B cell (primary cell): ENCODE measurements around the gene ADARB2. TPM values are rescaled to one million over a fixed set of nuclear protein-coding genes. Genes with fewer than 3 reads are reported as not detected.

ENCODE experiments used
- ATAC-seq: fragments of 200-7000 bp; cut with Tn5 transposase; one replicate; pipeline ENCODE4 v1.10.0; 2021; ENCODE audit warnings: low read depth, mild to moderate bottlenecking, moderate number of reproducible peaks, moderate library complexity
- CTCF ChIA-PET: fragments of 350-600 bp; sonication (Branson Sonifier 250); formaldehyde crosslinking; loops from one replicate; lab custom pipeline; 2021; ENCODE audit warnings: antibody characterized with exemption, inconsistent platforms; lab: Charles Lee
- POLR2A ChIA-PET: fragments of 350-600 bp; sonication (Branson Sonifier 250); formaldehyde crosslinking; loops from one replicate; lab custom pipeline; 2021; ENCODE audit warnings: antibody characterized with exemption; lab: Charles Lee
- DNase-seq: peaks from one replicate; pipeline ENCODE4 v3.0.0; 2013
- H2AFZ ChIP-seq: 2 replicates; pipeline ENCODE4 v1.6.1; 2012; ENCODE audit warnings: mild to moderate bottlenecking, low read depth, low read length; ENCODE audit not compliant: insufficient read depth, poor library complexity, severe bottlenecking
- H3K27ac ChIP-seq, 2 donors: 1 replicate in 1 of 2; 2 replicates in 1 of 2; pipeline ENCODE4 v1.5.1; 2012 to 2013; ENCODE audit warnings: low read length in 2 of 2, mild to moderate bottlenecking in 2 of 2, moderate library complexity in 1 of 2
- H3K27me3 ChIP-seq, 4 experiments: fragments of 200-600 bp in 1 of 4; sonication (generic) in 1 of 4; replicated peaks in 1 of 4; 1 replicate in 2 of 4; 2 replicates in 2 of 4; pipeline versions ENCODE4 v1.6.1 to v1.7.0; 2013 to 2016; ENCODE audit warnings: low read length in 3 of 4, mild to moderate bottlenecking in 2 of 4, mixed read lengths in 1 of 4, moderate library complexity in 1 of 4; ENCODE audit not compliant: insufficient read depth in 4 of 4, control insufficient read depth in 3 of 4; ENCODE audit errors: control extremely low read depth in 1 of 4
- H3K36me3 ChIP-seq, 2 experiments: replicated peaks in 1 of 2; 1 replicate in 1 of 2; 2 replicates in 1 of 2; pipeline versions ENCODE4 v1.6.1 to v1.7.1; 2013; ENCODE audit warnings: low read length in 1 of 2; ENCODE audit not compliant: insufficient read depth in 2 of 2, control insufficient read depth in 1 of 2; ENCODE audit errors: control extremely low read depth in 1 of 2, extremely low read depth in 1 of 2
- H3K4me1 ChIP-seq, 2 donors: fragments of 200-600 bp in 1 of 2; sonication (generic) in 1 of 2; 1 replicate in 1 of 2; 2 replicates in 1 of 2; pipeline versions ENCODE4 v1.5.1 to v1.6.1; 2013 to 2017; ENCODE audit warnings: low read length in 2 of 2; ENCODE audit not compliant: control insufficient read depth in 2 of 2, insufficient read depth in 2 of 2
- H3K4me2 ChIP-seq: replicated peaks from 2 replicates; pipeline ENCODE3; 2012; ENCODE audit warnings: mild to moderate bottlenecking, low read depth, low read length; ENCODE audit not compliant: poor library complexity, severe bottlenecking
- H3K4me3 ChIP-seq, 5 experiments: fragments of 200-600 bp in 1 of 5; sonication (generic) in 1 of 5; 1 replicate in 3 of 5; 2 replicates in 2 of 5; pipeline versions ENCODE4 v1.5.1 to v1.7.0; 2011 to 2016; ENCODE audit warnings: low read length in 4 of 5, mild to moderate bottlenecking in 4 of 5, low read depth in 2 of 5, control low read depth in 1 of 5, moderate library complexity in 1 of 5; ENCODE audit not compliant: insufficient read depth in 1 of 5; ENCODE audit errors: control extremely low read depth in 1 of 5, extremely low read depth in 1 of 5
- H3K79me2 ChIP-seq: fragments of 200-600 bp; sonication (generic); one replicate; pipeline ENCODE4 v1.6.0; 2016; ENCODE audit warnings: low read length; ENCODE audit not compliant: control insufficient read depth, insufficient read depth
- H3K9ac ChIP-seq: fragments of 200-600 bp; sonication (generic); 2 replicates; pipeline ENCODE4 v1.6.1; 2017; ENCODE audit warnings: mild to moderate bottlenecking, low read length, moderate library complexity
- H3K9me3 ChIP-seq, 3 donors: one replicate each; pipeline versions ENCODE4 v1.6.1 to v1.7.1; 2013; ENCODE audit warnings: low read length in 2 of 3; ENCODE audit not compliant: control insufficient read depth in 2 of 3, insufficient read depth in 1 of 3; ENCODE audit errors: control extremely low read depth in 1 of 3
- H4K20me1 ChIP-seq: 2 replicates; pipeline ENCODE4 v1.6.0; 2012; ENCODE audit warnings: mild to moderate bottlenecking, low read length; ENCODE audit not compliant: insufficient read depth, control insufficient read depth, poor library complexity, severe bottlenecking
- H3K27ac Mint-ChIP-seq: one replicate; pipeline ENCODE4 v1.8.0; 2021; ENCODE audit warnings: mixed read lengths
- H3K27me3 Mint-ChIP-seq: one replicate; pipeline ENCODE4 v1.8.0; 2021; ENCODE audit warnings: mixed read lengths
- H3K4me1 Mint-ChIP-seq: one replicate; pipeline ENCODE4 v1.8.0; 2021; ENCODE audit warnings: mixed read lengths
- H3K4me3 Mint-ChIP-seq: one replicate; pipeline ENCODE4 v1.8.0; 2021; ENCODE audit warnings: mixed read lengths
- H3K9me3 Mint-ChIP-seq: one replicate; pipeline ENCODE4 v1.8.0; 2022; ENCODE audit warnings: mixed read lengths; ENCODE audit not compliant: insufficient read depth
- EZH2 ChIP-seq: IDR thresholded peaks from 2 replicates; pipeline ENCODE4 v1.6.1; 2012; ENCODE audit warnings: borderline replicate concordance, low read depth, mild to moderate bottlenecking, moderate library complexity, low read length; ENCODE audit not compliant: insufficient read depth, poor library complexity, severe bottlenecking
- WGBS: methylation state at CpG from one replicate; pipeline ENCODE4 v1.1.5; 2013; ENCODE audit warnings: missing lambda C conversion rate; ENCODE audit not compliant: insufficient coverage; 5-methylcytosine and 5-hydroxymethylcytosine counted together
- intact Hi-C: fragments of 100-400 bp; cut with micrococcal nuclease; formaldehyde crosslinking; loops from one replicate; pipeline ENCODE4 v1.10.0; 2022
- polyA plus RNA-seq: library from polyadenylated mRNA; depleted of rRNA; stranded (reverse); fragments of >200 nt; gene quantifications from 2 replicates; pipeline ENCODE4 v1.2.3, GENCODE V29; 2012
- total RNA-seq, 2 donors: library from RNA; stranded (reverse); fragments of 120-200 nt in 1 of 2; gene quantifications; 1 replicate in 1 of 2; 2 replicates in 1 of 2; pipeline versions ENCODE4 v1.2.3 to v1.2.4, GENCODE V29; 2013 to 2022
- TF ChIP-seq, protein P1 (sequence below): fragments of 200-600 bp; IDR thresholded peaks from one replicate; pipeline ENCODE4 v1.8.0; 2022; ENCODE audit warnings: antibody characterized with exemption, mild to moderate bottlenecking

ADARB2 gene
- total and polyA plus RNA-seq, 2 donors (not counting 1 experiment from before 2014, with no cell fraction given) = 0.13 to 0.96 TPM

DNA sequence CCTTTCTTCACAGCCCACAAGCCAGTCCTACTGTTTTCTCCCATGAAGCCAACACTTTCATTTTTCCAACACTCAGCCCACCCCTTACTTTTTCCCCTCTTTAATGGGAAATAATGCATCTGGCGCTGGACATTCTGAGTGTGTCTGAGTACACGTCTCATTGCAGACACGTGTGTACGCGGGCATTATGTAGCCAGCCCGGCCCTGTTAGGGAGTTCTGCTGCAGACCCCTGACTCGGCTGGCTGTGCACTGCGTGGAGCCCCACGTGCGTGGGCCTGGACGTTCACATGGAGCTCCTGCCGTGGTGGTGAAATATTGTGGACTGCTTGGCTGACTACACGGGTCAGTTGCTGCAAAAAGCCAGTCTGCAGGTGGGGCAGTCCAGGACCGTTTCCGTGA, 233.0 kb downstream of the ADARB2 start:
- Histone ChIP-seq H2AFZ (no peak overlapping the region), H3K36me3 (no peaks in the 10 kb centered on the region), H4K20me1 (no peaks in the 10 kb centered on the region), H3K9ac (no peak overlapping the region), H3K4me3 (no peak overlapping the region), H3K4me2 (no peak overlapping the region), H3K27ac (no peak overlapping the region), H3K9me3 (peaks cover 0 to 28% (median 1%) of the 10 kb centered on the region in 3 donors), H3K27me3 (peaks cover 0 to 3% (median 0%) of the 10 kb centered on the region in 4 experiments), H3K4me1 (no peaks in the 10 kb centered on the region), H3K79me2 (no peaks in the 10 kb centered on the region)
- Mint-ChIP-seq H3K27me3 (no peaks in the 10 kb centered on the region), H3K27ac (no peak overlapping the region), H3K9me3 (no peaks in the 10 kb centered on the region), H3K4me1 (no peaks in the 10 kb centered on the region), H3K4me3 (no peak overlapping the region)
- WGBS = 96% methylated on average over 12 of the region's 15 CpGs
- intact Hi-C loops = no loop called here
- TF ChIP-seq, protein P1, sequence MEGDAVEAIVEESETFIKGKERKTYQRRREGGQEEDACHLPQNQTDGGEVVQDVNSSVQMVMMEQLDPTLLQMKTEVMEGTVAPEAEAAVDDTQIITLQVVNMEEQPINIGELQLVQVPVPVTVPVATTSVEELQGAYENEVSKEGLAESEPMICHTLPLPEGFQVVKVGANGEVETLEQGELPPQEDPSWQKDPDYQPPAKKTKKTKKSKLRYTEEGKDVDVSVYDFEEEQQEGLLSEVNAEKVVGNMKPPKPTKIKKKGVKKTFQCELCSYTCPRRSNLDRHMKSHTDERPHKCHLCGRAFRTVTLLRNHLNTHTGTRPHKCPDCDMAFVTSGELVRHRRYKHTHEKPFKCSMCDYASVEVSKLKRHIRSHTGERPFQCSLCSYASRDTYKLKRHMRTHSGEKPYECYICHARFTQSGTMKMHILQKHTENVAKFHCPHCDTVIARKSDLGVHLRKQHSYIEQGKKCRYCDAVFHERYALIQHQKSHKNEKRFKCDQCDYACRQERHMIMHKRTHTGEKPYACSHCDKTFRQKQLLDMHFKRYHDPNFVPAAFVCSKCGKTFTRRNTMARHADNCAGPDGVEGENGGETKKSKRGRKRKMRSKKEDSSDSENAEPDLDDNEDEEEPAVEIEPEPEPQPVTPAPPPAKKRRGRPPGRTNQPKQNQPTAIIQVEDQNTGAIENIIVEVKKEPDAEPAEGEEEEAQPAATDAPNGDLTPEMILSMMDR = no peak
- ChIA-PET POLR2A (no interaction called here), CTCF (no interaction called here)
- DNase-seq (no peak), ATAC-seq (no peak)

DNA sequence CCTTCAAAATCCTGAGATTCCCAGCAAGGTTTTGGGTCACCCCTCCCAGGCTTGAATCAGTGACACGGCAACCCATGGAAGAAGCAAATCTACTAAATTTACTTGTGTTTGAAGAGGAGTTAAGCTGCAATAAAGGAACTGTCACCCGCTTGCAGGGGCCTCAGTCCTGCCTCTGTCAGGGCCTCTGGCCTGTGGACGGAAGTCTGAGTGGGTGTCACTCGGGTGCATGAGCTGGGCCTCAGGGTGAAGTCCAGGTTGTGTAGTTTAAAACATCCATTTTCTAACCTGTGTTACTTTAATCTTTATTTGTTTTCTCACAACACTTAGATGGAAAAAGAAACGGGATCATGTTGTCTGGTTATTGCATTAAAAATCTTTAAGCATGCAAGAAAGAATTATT, 234.9 kb downstream of the ADARB2 start:
- intact Hi-C loops = no loop called here
- POLR2A ChIA-PET = interaction anchor here (0.6 kb wide), 1 partner anchor 10 kb away, joined by 3 read pairs; no protein-coding TSS in a partner anchor
- no peak for DNase-seq

More for the DNA sequence above, 234.9 kb downstream of the ADARB2 start:
- CTCF ChIA-PET = interaction anchor here (1.7 kb wide), 1 partner anchor 83 kb away, joined by 3 read pairs; no protein-coding TSS in a partner anchor
- WGBS = 100% methylated on average over 1 of the region's 5 CpGs
- Histone ChIP-seq H2AFZ (no peak overlapping the region), H3K27ac (no peak overlapping the region), H3K36me3 (no peaks in the 10 kb centered on the region), H3K4me1 (no peaks in the 10 kb centered on the region), H3K4me3 (no peak overlapping the region), H4K20me1 (no peaks in the 10 kb centered on the region), H3K9ac (no peak overlapping the region), H3K4me2 (no peak overlapping the region), H3K27me3 (peaks cover 0 to 3% (median 0%) of the 10 kb centered on the region in 4 experiments), H3K79me2 (no peaks in the 10 kb centered on the region), H3K9me3 (peaks cover 0 to 22% (median 3%) of the 10 kb centered on the region in 3 donors)
- ATAC-seq = no peak
- Mint-ChIP-seq H3K27me3 (no peaks in the 10 kb centered on the region), H3K4me1 (no peaks in the 10 kb centered on the region), H3K9me3 (no peaks in the 10 kb centered on the region), H3K27ac (no peak overlapping the region), H3K4me3 (no peak overlapping the region)
- TF ChIP-seq EZH2 = no peak
- TF ChIP-seq, protein P1 = no peak
